Parathyroid adenoma (tissue), 2 donors: Measurements from ENCODE around the gene VCP.

ENCODE experiments used
- H2AFZ ChIP-seq: fragments of 300-600 bp; sonication (generic); one replicate; pipeline ENCODE4 v1.7.0; 2017; ENCODE audit warnings: antibody characterized with exemption, mild to moderate bottlenecking
- H3K27ac ChIP-seq: fragments of 300-600 bp; sonication (generic); one replicate; pipeline ENCODE4 v1.7.0; 2017
- H3K27me3 ChIP-seq: fragments of 300-600 bp; sonication (generic); one replicate; pipeline ENCODE4 v1.7.0; 2017; ENCODE audit warnings: low read length; ENCODE audit not compliant: control insufficient read depth, insufficient read depth
- H3K36me3 ChIP-seq: fragments of 300-600 bp; sonication (generic); one replicate; pipeline ENCODE4 v1.7.0; 2017; ENCODE audit warnings: low read length; ENCODE audit not compliant: control insufficient read depth, insufficient read depth
- H3K4me1 ChIP-seq: fragments of 300-600 bp; sonication (generic); one replicate; pipeline ENCODE4 v1.7.0; 2017; ENCODE audit warnings: control low read depth
- H3K4me2 ChIP-seq: fragments of 300-600 bp; sonication (generic); one replicate; pipeline ENCODE4 v1.7.0; 2017; ENCODE audit warnings: low read length
- H3K4me3 ChIP-seq: fragments of 300-600 bp; sonication (generic); one replicate; pipeline ENCODE4 v1.7.0; 2017; ENCODE audit warnings: low read depth, low read length
- H3K79me2 ChIP-seq: fragments of 300-600 bp; sonication (generic); one replicate; pipeline ENCODE4 v1.7.0; 2017; ENCODE audit warnings: control low read depth
- H3K9ac ChIP-seq: fragments of 300-600 bp; sonication (generic); one replicate; pipeline ENCODE4 v1.7.0; 2017; ENCODE audit warnings: mild to moderate bottlenecking
- H3K9me3 ChIP-seq: fragments of 300-600 bp; sonication (generic); one replicate; pipeline ENCODE4 v1.7.0; 2017; ENCODE audit warnings: low read length; ENCODE audit not compliant: control insufficient read depth
- CTCF ChIP-seq: fragments of 300-600 bp; sonication (generic); IDR thresholded peaks from one replicate; pipeline ENCODE4 v1.7.0; 2017; ENCODE audit warnings: antibody characterized with exemption, mild to moderate bottlenecking
- donor health status: primary hyperparathyroidism.

Gene VCP

DNA sequence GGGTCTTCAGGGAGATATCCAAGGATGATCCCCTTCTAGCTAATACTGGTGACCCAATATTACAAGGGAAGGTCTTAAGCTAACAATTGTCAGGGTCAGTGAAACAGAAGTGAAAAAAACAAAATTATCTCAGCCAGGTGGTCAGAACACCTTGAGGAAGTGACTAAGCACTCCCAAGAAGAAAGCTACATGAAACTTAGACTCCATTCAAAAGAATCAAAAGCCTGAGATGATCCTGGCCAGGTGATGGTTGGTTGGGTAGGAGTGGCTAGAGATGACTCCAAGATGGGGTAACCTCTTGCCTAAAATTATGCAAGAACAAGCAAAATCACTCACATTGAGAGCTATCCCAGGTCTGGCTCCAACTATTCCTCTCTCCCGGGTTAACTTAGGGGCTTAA, 5.4 kb downstream of the VCP start:
- Histone ChIP-seq H3K27ac (no peak overlapping the region), H3K4me2 (no peak overlapping the region), H3K9ac (no peak overlapping the region), H3K36me3 (no peaks in the 10 kb centered on the region), H3K4me3 (no peak overlapping the region), H3K79me2 (peaks cover 42% of the 10 kb centered on the region), H3K9me3 (no peaks in the 10 kb centered on the region), H2AFZ (no peak overlapping the region), H3K4me1 (peaks cover 15% of the 10 kb centered on the region), H3K27me3 (no peaks in the 10 kb centered on the region)
- TF ChIP-seq CTCF = no peak

DNA sequence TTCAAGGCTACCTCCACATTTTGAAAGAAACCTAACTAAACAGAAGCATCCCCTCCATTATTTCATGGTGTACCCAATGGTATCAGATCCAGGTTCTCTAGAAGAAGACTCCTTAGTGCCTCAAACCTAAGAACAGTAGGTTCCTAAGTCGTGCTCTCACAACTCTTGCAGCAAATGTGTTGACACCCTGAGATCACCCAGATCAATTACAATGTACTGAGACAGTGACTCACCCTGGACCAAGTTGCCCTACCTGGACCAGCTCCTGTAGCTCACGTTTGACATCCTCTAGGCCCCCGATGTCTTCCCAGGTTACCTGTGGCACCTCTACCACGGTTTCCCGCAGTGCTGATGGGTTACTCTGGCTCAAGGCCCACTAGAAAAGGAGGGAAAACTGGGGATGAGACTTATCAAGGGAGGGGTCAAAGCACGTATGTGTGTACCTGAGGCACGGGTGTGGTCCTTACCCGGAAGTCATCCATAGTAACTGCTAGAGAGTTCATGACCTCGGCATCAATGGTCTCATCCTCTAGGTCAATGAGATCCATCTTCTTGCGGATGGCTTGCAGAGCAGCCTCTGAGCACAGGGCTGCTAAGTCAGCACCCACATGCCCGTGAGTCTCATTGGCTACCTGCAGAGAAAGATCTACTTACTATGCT, 11.7 kb downstream of the VCP start:
- no peaks in the 10 kb centered on the region for H3K4me1 ChIP-seq
- no peak overlapping the region for H3K4me2 ChIP-seq
- no peak overlapping the region for H3K4me3 ChIP-seq
- H3K27me3 ChIP-seq = no peaks in the 10 kb centered on the region
- H3K27ac ChIP-seq = no peak overlapping the region
- H3K36me3 ChIP-seq = no peaks in the 10 kb centered on the region
- H3K9ac ChIP-seq = no peak overlapping the region
- no peaks in the 10 kb centered on the region for H3K79me2 ChIP-seq
- no peak overlapping the region for H2AFZ ChIP-seq
- no peaks in the 10 kb centered on the region for H3K9me3 ChIP-seq
- TF ChIP-seq CTCF = no peak

- H3K27me3 ChIP-seq = no peaks in the 10 kb centered on the region
- H2AFZ ChIP-seq = no peak overlapping the region
- TF ChIP-seq CTCF = no peak
- no peaks in the 10 kb centered on the region for H3K36me3 ChIP-seq
- no peak overlapping the region for H3K27ac ChIP-seq
- H3K9ac ChIP-seq = no peak overlapping the region
- no peak overlapping the region for H3K4me2 ChIP-seq
- H3K9me3 ChIP-seq = no peaks in the 10 kb centered on the region
- H3K4me3 ChIP-seq = no peak overlapping the region
- no peaks in the 10 kb centered on the region for H3K79me2 ChIP-seq
- H3K4me1 ChIP-seq = no peaks in the 10 kb centered on the region
Observed at GRCh38 chr9:35059438-35059837, 13.0 kb downstream of the VCP start.

DNA sequence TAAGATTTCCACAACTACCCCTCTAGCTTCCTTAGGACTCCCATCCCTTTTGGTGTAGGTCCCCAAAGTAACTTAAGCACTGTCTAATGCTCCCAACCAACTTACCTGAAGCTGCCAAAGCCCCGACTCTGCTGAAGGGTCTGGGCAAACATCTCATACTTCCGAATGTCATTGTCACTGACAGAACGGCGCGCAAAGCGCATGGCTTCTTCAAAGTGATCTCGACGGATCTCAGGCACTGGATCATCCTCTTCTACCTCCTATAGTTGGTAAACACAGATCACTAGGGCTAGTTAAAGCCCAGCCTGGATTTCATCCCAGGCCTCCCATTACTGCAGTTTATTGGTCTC, 15.2 kb downstream of the VCP start:
- Histone ChIP-seq H3K36me3 (no peaks in the 10 kb centered on the region), H3K4me1 (no peaks in the 10 kb centered on the region)
- TF ChIP-seq CTCF = no peak

DNA sequence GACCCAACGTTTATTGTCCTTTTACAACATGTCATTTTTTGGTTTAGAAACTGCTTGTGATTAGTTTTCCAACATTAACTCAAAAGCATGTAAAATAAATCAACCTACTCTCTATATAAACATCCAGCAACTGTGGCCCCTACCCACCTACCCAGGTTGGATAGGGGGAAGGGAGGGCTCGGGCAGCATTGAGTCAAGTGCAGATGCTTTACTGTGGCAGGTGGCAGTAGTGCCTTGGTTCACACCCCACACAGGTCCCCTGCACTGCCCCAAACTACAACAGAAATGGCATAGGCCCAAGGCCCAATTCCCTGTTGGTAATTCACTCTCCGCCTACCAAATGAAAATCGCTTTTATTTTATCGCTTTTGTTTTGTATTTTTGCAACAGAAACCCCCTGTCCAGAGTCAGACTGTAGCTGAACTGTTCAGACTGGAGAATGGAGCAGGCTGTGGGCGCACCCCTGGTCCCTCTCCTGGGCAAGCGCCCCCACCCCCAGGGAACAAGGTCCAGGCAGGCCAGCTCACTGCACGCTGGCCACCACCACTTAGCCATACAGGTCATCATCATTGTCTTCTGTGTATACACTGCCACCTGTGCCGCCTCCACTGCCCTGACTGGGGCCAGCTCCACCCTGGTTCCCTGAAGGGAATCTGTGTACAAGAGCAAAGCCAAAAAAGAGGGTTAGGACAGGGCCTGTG, 15.7 kb downstream of the VCP start:
- Histone ChIP-seq H3K9ac (no peak overlapping the region), H3K27ac (no peak overlapping the region), H3K36me3 (no peaks in the 10 kb centered on the region), H2AFZ (no peak overlapping the region), H3K79me2 (no peaks in the 10 kb centered on the region), H3K4me3 (no peak overlapping the region), H3K9me3 (no peaks in the 10 kb centered on the region), H3K27me3 (no peaks in the 10 kb centered on the region), H3K4me1 (no peaks in the 10 kb centered on the region), H3K4me2 (no peak overlapping the region)
- TF ChIP-seq CTCF = no peak

More for the DNA sequence above, 15.2 kb downstream of the VCP start:
- H3K79me2 ChIP-seq = no peaks in the 10 kb centered on the region
- no peaks in the 10 kb centered on the region for H3K9me3 ChIP-seq
- H2AFZ ChIP-seq = no peak overlapping the region
- no peak overlapping the region for H3K4me3 ChIP-seq
- H3K27ac ChIP-seq = no peak overlapping the region
- H3K4me2 ChIP-seq = no peak overlapping the region
- no peak overlapping the region for H3K9ac ChIP-seq
- H3K27me3 ChIP-seq = no peaks in the 10 kb centered on the region
